ENCODE measurements around the gene CHTOP.

CHTOP gene

GRCh38 chr1:153613406-153613805 lies 20.5 kb upstream of the CHTOP start:
- DNase-seq = no peak

- DNase-seq = no peak
These were observed 19.5 kb upstream of the CHTOP start for GRCh38 chr1:153614189-153614900.

- DNase-seq = no peak
These were observed 19.0 kb upstream of the CHTOP start for GRCh38 chr1:153614906-153615305.

GRCh38 chr1:153615406-153615805 lies 18.5 kb upstream of the CHTOP start:
- DNase-seq = no peak

GRCh38 chr1:153616144-153616916 lies 17.5 kb upstream of the CHTOP start, which contains the start of gene S100A14:
S100A14 (minus strand) TSS chr1:153616325; CDS start chr1:153615858, 467 bp downstream.
- no peak for DNase-seq

GRCh38 chr1:153616917-153617311 lies 17.0 kb upstream of the CHTOP start:
- DNase-seq = no peak

- DNase-seq = peak; percentile 45
These were observed 16.2 kb upstream of the CHTOP start for GRCh38 chr1:153617663-153618062.

- DNase-seq = no peak
These were observed 14.7 kb upstream of the CHTOP start for GRCh38 chr1:153619171-153619570.

- no peak for DNase-seq
These were observed 10.8 kb upstream of the CHTOP start for GRCh38 chr1:153623101-153623500.

- no peak for DNase-seq
These were observed 8.8 kb upstream of the CHTOP start for GRCh38 chr1:153624965-153625611.

GRCh38 chr1:153626477-153626903 lies 7.4 kb upstream of the CHTOP start:
- DNase-seq = no peak

- DNase-seq = no peak
These were observed 6.8 kb upstream of the CHTOP start, which contains the start of gene S100A13 for GRCh38 chr1:153626904-153627714. S100A13 (minus strand) TSS chr1:153627505; CDS start chr1:153626472, 1,033 bp downstream.

- DNase-seq = no peak
These were observed 5.9 kb upstream of the CHTOP start, which contains the start of gene S100A1 for GRCh38 chr1:153627715-153628626. S100A1 (plus strand) TSS chr1:153628434; CDS start chr1:153630522, 2,088 bp downstream.

- no peak for DNase-seq
These were observed 5.1 kb upstream of the CHTOP start for GRCh38 chr1:153628638-153629342.

- DNase-seq = no peak
These were observed 4.6 kb upstream of the CHTOP start for GRCh38 chr1:153629343-153629665.

- no peak for DNase-seq
These were observed 3.9 kb upstream of the CHTOP start for GRCh38 chr1:153629971-153630370.

- no peak for DNase-seq
These were observed 3.5 kb upstream of the CHTOP start for GRCh38 chr1:153630384-153630783.

- DNase-seq = no peak
These were observed 2.5 kb upstream of the CHTOP start for GRCh38 chr1:153631047-153632022.

- DNase-seq = no peak
These were observed 609 bp upstream of the CHTOP start for GRCh38 chr1:153633161-153633753.
